Liver (tissue), 4 donors: Measurements from ENCODE around the gene ZNF726. TPM values are rescaled to one million over a fixed set of nuclear protein-coding genes. Genes with fewer than 3 reads are reported as not detected.

Experiments
- polyA plus RNA-seq, 2 donors: library from polyadenylated mRNA; stranded (reverse) in 1 of 2; unstranded in 1 of 2; fragments of 200-250 nt in 1 of 2; fragments of >200 nt in 1 of 2; fragmentation: Nextera tagmentation in 1 of 2; extraction: Ambion mirVana in 1 of 2; gene quantifications; one replicate each; pipeline versions ENCODE4 v1.2.1 to v1.2.3, GENCODE V29; 2013 to 2015
- total RNA-seq, 2 donors: library from RNA; depleted of rRNA; stranded (reverse); fragments of >200 nt; gene quantifications; one replicate each; pipeline ENCODE4 v1.2.3, GENCODE V29; 2014
- donor health status: healthy.
- donor health status: healthy.
- donor health status: healthy.

The ZNF726 gene
- total and polyA plus RNA-seq, 4 donors: 0.57 to 8.0 (median 1.1) TPM

Other genes starting within 250 kb of the ZNF726 start
- 1 to 10 TPM; 3.0 to 7.2 TPM for gene ZNF675, start 227.7 kb upstream of the ZNF726 start, total RNA-seq
- gene ZNF675, start 227.7 kb upstream of the ZNF726 start, polyA plus RNA-seq: 1 to 10 TPM in 1 of 2 donors, under 1 TPM in 1; 0.69 to 1.1 TPM
- 1 to 10 TPM in 1 of 2 donors, under 1 TPM in 1; 0.25 to 2.8 TPM for gene ZNF681, start 156.0 kb upstream of the ZNF726 start, total RNA-seq
- gene ZNF681, start 156.0 kb upstream of the ZNF726 start, polyA plus RNA-seq: under 1 TPM; 0.06 to 0.29 TPM
- 1 to 10 TPM; 8.4 to 9.0 TPM for gene ZNF254, start 172.3 kb downstream of the ZNF726 start, total RNA-seq
- gene ZNF254, start 172.3 kb downstream of the ZNF726 start, polyA plus RNA-seq: 1 to 10 TPM; 2.4 to 3.4 TPM